GM21717 (cell line): Measurements from ENCODE around the gene FAM229A.
"Not testable (repeated sequence)": the region's sequence is repeated elsewhere in the genome, so short reads cannot be mapped to it uniquely, and the experiment has no call there.

Experiments
- ATAC-seq: cut with Tn5 transposase; IDR thresholded peaks from one replicate; pipeline ENCODE4 v1.9.1; 2021; ENCODE audit warnings: mild to moderate bottlenecking, moderate library complexity; ENCODE audit not compliant: unreplicated experiment

Gene FAM229A

GRCh38 chr1:32377541-32378220, 15.4 kb upstream of the FAM229A start:
- ATAC-seq: no peak

GRCh38 chr1:32376199-32376598, 13.9 kb upstream of the FAM229A start:
- ATAC-seq: no peak

GRCh38 chr1:32373996-32374592, 11.8 kb upstream of the FAM229A start:
- ATAC-seq: no peak

- no peak for ATAC-seq
Measured at GRCh38 chr1:32372149-32372756, 10.0 kb upstream of the FAM229A start.

- ATAC-seq: no peak
Measured at GRCh38 chr1:32367912-32368635, 5.8 kb upstream of the FAM229A start.

GRCh38 chr1:32365445-32365844, 3.2 kb upstream of the FAM229A start:
- ATAC-seq: no peak

GRCh38 chr1:32364836-32365235, 2.6 kb upstream of the FAM229A start:
- ATAC-seq: no peak

- ATAC-seq: no peak
Measured at GRCh38 chr1:32363713-32364112, 1.4 kb upstream of the FAM229A start.

GRCh38 chr1:32361674-32362473, 411 bp downstream of the FAM229A start:
- no peak for ATAC-seq

- no peak for ATAC-seq
Measured at GRCh38 chr1:32361308-32361673, 994 bp downstream of the FAM229A start.

GRCh38 chr1:32358435-32358834, 3.9 kb downstream of the FAM229A start:
- ATAC-seq: no peak

GRCh38 chr1:32357614-32358013, 4.7 kb downstream of the FAM229A start:
- no peak for ATAC-seq

- no peak for ATAC-seq
Measured at GRCh38 chr1:32356478-32356877, 5.8 kb downstream of the FAM229A start.

- not testable (repeated sequence) for ATAC-seq
Measured at GRCh38 chr1:32355778-32356177, 6.5 kb downstream of the FAM229A start.

- no peak for ATAC-seq
Measured at GRCh38 chr1:32353886-32354570, 8.3 kb downstream of the FAM229A start.

- no peak for ATAC-seq
Measured at GRCh38 chr1:32353431-32353830, 8.9 kb downstream of the FAM229A start.

- ATAC-seq: no peak
Measured at GRCh38 chr1:32352831-32353383, 9.4 kb downstream of the FAM229A start.

- ATAC-seq: no peak
Measured at GRCh38 chr1:32352239-32352745, 10.0 kb downstream of the FAM229A start.

GRCh38 chr1:32351399-32352238, 10.7 kb downstream of the FAM229A start:
- ATAC-seq: peak; percentile 66
